ENCODE results near the gene HMGA1.

HMGA1 gene

DNA sequence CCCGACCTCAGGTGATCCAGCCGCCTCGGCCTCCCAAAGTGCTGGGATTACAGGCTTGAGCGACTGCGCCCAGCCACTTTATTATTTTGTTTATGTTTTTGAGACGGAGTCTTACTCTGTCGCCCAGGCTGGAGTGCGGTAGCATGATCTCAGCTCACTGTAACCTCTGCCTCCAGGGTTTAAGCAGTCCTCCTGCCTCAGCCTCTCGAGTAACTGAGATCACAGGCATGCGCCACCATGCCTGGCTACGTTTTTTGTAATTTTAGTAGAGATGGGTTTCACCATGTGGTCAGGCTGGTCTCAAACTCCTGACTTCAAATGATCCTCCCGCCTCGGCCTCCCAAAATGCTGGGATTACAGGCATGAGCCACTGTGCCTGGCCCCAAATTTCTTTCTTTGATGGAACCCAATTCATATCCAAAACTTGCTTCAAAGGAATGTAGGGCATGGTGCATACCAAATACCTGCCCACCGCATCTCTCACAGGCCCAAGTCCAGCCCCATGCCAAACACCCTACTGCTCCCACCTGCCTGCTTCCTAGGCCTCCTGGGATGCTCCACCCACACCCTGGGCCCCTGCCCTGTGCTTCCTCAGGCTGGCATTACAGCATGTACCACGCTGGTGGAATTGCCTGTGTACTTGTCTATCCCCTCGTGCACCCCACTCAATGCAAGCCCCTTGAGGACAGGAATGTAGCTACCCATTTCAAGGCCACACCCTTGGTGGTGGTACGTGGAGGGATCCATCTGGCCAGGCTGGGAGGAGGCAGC lies 4.9 kb upstream of the HMGA1 start:
- Mint-ChIP-seq H3K4me1 (peaks cover 38% of the 10 kb centered on the region), H3K4me3 (no peak overlapping the region), H3K9me3 (no peaks in the 10 kb centered on the region), H3K36me3 (ENCODE audit: low read depth) (no peaks in the 10 kb centered on the region), H3K27me3 (no peaks in the 10 kb centered on the region), H3K27ac (peak overlapping the region; percentile 46)
- DNase-seq = no peak
- no peak for ATAC-seq

DNA sequence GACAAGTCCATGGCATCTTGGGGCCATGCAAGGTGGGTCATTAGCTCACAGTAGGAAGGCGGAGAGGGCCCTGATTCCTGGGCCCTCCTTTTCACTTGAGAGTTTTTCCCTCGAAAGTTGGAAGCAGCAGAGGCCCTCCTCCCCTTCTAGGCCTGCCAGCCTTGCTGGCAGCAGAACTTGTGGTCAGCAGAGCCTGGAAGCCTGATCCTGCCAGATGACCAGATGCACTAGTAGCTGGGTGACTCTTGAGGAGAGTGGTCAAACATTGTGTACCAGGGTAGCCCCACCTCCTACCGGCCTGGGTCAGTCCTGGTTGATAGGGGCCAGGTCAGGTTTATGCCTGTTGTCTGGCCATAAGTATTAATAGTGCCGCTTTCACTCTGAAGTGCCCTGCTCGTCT lies 3.8 kb upstream of the HMGA1 start:
- H3K27ac Mint-ChIP-seq = no peak overlapping the region
- no peak for ATAC-seq

DNA sequence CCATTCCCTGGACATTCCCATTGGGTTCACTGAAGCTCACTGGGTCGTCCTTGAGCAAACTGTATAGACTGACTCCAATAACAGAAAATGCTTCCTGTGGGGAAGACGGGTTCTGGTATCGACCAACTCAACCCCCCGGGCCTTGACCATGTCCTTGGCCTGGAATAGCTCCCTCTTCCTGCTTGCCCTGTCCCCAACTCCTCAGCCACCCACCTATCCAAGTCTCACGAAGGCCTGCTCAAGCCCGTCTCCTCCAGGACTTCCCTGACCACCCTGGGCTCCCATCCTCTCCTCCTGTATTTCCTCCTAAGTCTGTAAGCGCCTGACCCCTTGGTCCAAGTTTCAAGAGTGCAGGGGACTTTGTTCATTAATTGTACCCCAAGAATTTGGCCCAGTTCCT lies 2.8 kb upstream of the HMGA1 start:
- Mint-ChIP-seq H3K4me3 (no peak overlapping the region), H3K36me3 (ENCODE audit: low read depth) (peaks cover 7% of the 10 kb centered on the region), H3K27me3 (no peaks in the 10 kb centered on the region), H3K9me3 (no peaks in the 10 kb centered on the region), H3K4me1 (peaks cover 26% of the 10 kb centered on the region), H3K27ac (no peak overlapping the region)
- no peak for DNase-seq
- ATAC-seq = no peak

More for the DNA sequence above, 3.8 kb upstream of the HMGA1 start:
- no peak for DNase-seq
- no peaks in the 10 kb centered on the region for H3K36me3 Mint-ChIP-seq (ENCODE audit: low read depth)
- H3K4me3 Mint-ChIP-seq = no peak overlapping the region
- no peaks in the 10 kb centered on the region for H3K9me3 Mint-ChIP-seq
- H3K4me1 Mint-ChIP-seq = peaks cover 28% of the 10 kb centered on the region
- H3K27me3 Mint-ChIP-seq = no peaks in the 10 kb centered on the region

GRCh38 chr6:34234667-34235306 lies 1.9 kb upstream of the HMGA1 start:
- Mint-ChIP-seq H3K4me1 (peaks cover 27% of the 10 kb centered on the region), H3K4me3 (peak overlapping the region; percentile 34), H3K27me3 (no peaks in the 10 kb centered on the region), H3K36me3 (ENCODE audit: low read depth) (peaks cover 16% of the 10 kb centered on the region), H3K9me3 (no peaks in the 10 kb centered on the region), H3K27ac (peak overlapping the region; percentile 72)
- DNase-seq (no peak), ATAC-seq (no peak)

GRCh38 chr6:34235307-34236130 lies 1.2 kb upstream of the HMGA1 start:
- DNase-seq = peak; percentile 71
- Mint-ChIP-seq H3K9me3 (no peaks in the 10 kb centered on the region), H3K27ac (peak overlapping the region; percentile 94), H3K4me1 (peaks cover 35% of the 10 kb centered on the region), H3K36me3 (ENCODE audit: low read depth) (peaks cover 21% of the 10 kb centered on the region), H3K4me3 (peak overlapping the region; percentile 87), H3K27me3 (no peaks in the 10 kb centered on the region)
- peak; percentile 75 for ATAC-seq

DNA sequence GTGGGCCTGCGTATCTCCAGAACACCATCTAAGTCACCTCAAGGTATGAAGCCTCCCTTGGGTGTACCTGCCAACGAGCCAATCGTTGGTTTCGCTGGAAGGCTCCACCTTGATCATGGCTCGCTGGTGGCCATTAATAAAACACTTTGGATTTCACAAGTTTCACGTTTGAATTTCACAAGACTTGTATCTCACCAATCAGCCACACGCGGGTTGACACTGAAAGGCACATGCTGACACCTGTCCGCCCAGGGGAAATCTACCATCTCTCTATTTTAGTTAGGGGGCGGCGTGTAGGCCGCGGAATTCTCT lies 586 bp upstream of the HMGA1 start:
- peak overlapping the region; percentile 87 for H3K4me3 Mint-ChIP-seq
- DNase-seq = peak; percentile 48
- peak; percentile 16 for ATAC-seq
- no peaks in the 10 kb centered on the region for H3K27me3 Mint-ChIP-seq
- peaks cover 24% of the 10 kb centered on the region for H3K36me3 Mint-ChIP-seq (ENCODE audit: low read depth)
- peak overlapping the region; percentile 94 for H3K27ac Mint-ChIP-seq
- H3K9me3 Mint-ChIP-seq = no peaks in the 10 kb centered on the region
- peaks cover 40% of the 10 kb centered on the region for H3K4me1 Mint-ChIP-seq

- peak overlapping the region; percentile 92 for H3K4me3 Mint-ChIP-seq
- peaks cover 53% of the 10 kb centered on the region for H3K4me1 Mint-ChIP-seq
- H3K36me3 Mint-ChIP-seq (ENCODE audit: low read depth) = peaks cover 36% of the 10 kb centered on the region
- no peaks in the 10 kb centered on the region for H3K27me3 Mint-ChIP-seq
- DNase-seq = no peak
- no peak for ATAC-seq
- H3K9me3 Mint-ChIP-seq = no peaks in the 10 kb centered on the region
- H3K27ac Mint-ChIP-seq = no peak overlapping the region
Observed at GRCh38 chr6:34237316-34237721, 646 bp downstream of the HMGA1 start.

DNA sequence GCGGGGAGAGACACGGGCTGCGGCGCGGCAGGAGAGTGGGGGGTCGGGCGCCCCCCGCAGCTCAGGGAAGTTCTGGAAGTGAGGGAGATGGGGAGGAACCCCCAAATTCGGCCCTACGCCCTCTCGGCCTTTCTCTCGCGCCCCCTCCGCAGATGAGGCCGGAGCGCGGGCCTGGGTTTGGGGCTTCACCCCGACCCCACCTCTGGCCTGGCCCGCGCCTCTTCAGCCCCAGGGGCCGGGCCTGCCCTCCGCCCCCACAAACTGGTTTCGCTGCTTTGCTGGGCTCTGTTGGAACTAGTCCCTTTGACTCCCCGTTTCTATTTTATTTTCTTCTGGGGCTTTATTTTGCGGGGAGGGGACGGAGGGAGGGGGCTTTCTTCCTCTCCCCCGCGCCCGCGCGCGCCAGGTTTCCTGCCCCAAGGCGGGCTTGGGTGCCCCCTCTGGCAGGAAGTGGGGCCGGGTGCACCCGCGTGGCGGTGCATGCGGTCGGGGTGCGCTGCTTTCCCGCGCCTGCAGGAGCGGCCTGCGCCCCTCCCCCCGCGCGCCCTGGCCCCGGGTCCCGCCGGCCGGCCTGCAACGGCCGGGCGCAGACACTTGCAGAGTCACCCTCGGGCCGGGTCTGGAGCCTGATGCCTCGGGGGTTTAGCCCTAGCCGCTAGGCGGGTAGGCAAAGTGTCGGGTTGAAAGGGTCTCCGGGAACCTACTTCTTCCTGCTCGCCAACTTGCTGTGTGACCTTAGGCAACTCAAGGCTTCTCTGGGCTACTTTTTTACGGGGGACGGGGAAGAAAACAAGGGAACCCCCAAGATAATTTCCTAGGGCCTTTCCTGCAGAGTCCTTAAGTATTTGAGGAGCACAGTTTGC lies 1.3 kb downstream of the HMGA1 start:
- peak overlapping the region; percentile 92 for H3K4me3 Mint-ChIP-seq
- peak; percentile 80 for DNase-seq
- H3K27ac Mint-ChIP-seq = peak overlapping the region; percentile 97
- H3K4me1 Mint-ChIP-seq = peaks cover 59% of the 10 kb centered on the region
- no peak for ATAC-seq
- no peaks in the 10 kb centered on the region for H3K27me3 Mint-ChIP-seq
- H3K36me3 Mint-ChIP-seq (ENCODE audit: low read depth) = peaks cover 43% of the 10 kb centered on the region
- no peaks in the 10 kb centered on the region for H3K9me3 Mint-ChIP-seq

- Mint-ChIP-seq H3K9me3 (no peaks in the 10 kb centered on the region), H3K27ac (peak overlapping the region; percentile 97), H3K4me3 (peak overlapping the region; percentile 92), H3K4me1 (peaks cover 68% of the 10 kb centered on the region), H3K36me3 (ENCODE audit: low read depth) (peaks cover 50% of the 10 kb centered on the region), H3K27me3 (no peaks in the 10 kb centered on the region)
- ATAC-seq (no peak), DNase-seq (no peak)
Observed at GRCh38 chr6:34238585-34239499, 2.2 kb downstream of the HMGA1 start.

GRCh38 chr6:34239500-34239825 lies 2.8 kb downstream of the HMGA1 start:
- Mint-ChIP-seq H3K9me3 (no peaks in the 10 kb centered on the region), H3K4me1 (peaks cover 67% of the 10 kb centered on the region), H3K27me3 (no peaks in the 10 kb centered on the region), H3K27ac (peak overlapping the region; percentile 97), H3K36me3 (ENCODE audit: low read depth) (peaks cover 52% of the 10 kb centered on the region), H3K4me3 (peak overlapping the region; percentile 92)
- ATAC-seq (no peak), DNase-seq (no peak)

DNA sequence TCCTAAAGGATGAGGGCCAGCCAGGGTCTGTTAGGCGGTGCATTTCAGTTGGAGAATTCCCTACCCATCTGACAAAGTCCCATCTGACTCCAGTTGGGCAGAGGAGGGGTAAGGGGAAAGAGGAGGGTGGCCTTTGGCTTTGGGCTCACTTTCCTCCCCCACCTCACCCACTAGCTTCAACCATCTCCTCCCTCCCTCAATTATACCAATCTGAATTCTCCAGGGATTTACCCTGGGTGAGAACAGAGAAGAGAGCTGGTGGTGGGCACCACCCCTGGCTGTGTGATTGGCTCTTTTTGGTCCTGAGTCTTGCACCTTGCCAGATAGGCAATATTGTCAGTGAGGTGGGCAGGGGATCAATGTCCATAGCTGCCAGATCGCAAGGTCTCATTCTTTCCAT lies 3.2 kb downstream of the HMGA1 start:
- H3K9me3 Mint-ChIP-seq = no peaks in the 10 kb centered on the region
- no peak for ATAC-seq
- no peaks in the 10 kb centered on the region for H3K27me3 Mint-ChIP-seq
- H3K27ac Mint-ChIP-seq = peak overlapping the region; percentile 97
- peak overlapping the region; percentile 92 for H3K4me3 Mint-ChIP-seq
- H3K4me1 Mint-ChIP-seq = peaks cover 69% of the 10 kb centered on the region
- DNase-seq = no peak
- peaks cover 54% of the 10 kb centered on the region for H3K36me3 Mint-ChIP-seq (ENCODE audit: low read depth)

- Mint-ChIP-seq H3K36me3 (ENCODE audit: low read depth) (peaks cover 54% of the 10 kb centered on the region), H3K27me3 (no peaks in the 10 kb centered on the region), H3K4me3 (peak overlapping the region; percentile 92), H3K27ac (peak overlapping the region; percentile 97), H3K4me1 (peaks cover 76% of the 10 kb centered on the region), H3K9me3 (no peaks in the 10 kb centered on the region)
- ATAC-seq (no peak), DNase-seq (no peak)
Observed at GRCh38 chr6:34240329-34241248, 3.9 kb downstream of the HMGA1 start.
